Raji (cell line): ENCODE measurements around the gene GNAI1.

Source experiments
- POLR2A ChIP-seq: IDR thresholded peaks from 2 replicates; pipeline ENCODE4 v1.6.1; 2011; ENCODE audit warnings: low read depth, low read length, control low read depth; ENCODE audit not compliant: insufficient read depth

The GNAI1 gene

GRCh38 chr7:80134536-80135308 is at the start of gene GNAI1:
GNAI1 (plus strand) TSS chr7:80134831; CDS start chr7:80135161, 330 bp downstream.
- no peak for TF ChIP-seq POLR2A

DNA sequence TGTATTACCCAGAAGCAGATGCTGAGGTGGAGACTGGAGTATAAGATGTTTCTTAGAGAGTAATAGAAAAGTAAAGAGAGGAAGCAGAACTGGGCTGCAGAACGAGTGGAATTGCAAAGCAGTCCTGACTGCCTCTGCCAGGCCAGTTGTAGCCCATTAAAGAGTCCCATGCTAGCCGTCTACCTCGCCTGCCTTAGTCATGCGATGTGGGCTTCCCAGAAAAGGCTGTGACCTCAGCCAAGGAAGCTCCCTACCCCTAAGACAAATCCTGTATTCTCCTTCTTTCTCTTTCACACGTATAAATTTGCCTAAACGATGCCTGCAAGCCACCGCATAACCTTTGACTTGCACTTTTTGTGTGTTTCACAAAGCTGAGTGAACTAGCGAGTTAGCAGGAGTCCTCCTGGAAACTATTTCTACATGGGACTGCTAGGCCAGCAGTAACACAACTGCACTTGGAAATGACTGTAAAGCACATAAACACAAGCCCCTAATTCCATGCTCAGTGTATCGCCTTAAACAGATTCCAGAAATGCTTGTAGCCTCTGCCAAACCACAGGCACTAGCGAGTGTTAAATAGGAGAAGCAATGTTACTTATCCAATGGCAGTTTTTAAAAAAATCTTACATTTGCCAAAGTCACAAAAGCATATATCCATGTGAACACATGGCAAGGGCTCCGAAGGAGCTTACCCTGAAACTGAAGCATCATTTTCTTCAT is 47.4 kb upstream of the GNAI1 start:
- TF ChIP-seq POLR2A: no peak

DNA sequence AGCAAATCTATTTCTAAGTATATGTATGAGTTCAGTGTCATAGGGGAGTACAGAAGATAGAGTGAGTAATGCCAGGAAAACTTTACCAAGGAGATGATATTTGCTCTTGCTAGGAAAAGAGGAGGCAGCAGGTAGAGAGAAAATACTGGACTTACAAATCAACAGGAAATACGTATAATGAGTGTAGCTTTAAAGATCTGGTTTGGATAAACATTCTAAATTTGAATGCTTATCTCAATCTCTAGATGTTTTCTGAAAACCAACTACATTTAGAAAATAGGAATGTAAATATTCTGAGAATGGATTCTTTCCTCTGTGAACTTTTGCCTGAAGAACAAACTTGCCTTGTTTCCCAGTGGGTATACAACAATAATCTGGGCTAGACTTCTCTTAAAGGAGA is 46.9 kb upstream of the GNAI1 start:
- TF ChIP-seq POLR2A: no peak

GRCh38 chr7:80088705-80089104 is 45.9 kb upstream of the GNAI1 start:
- no peak for TF ChIP-seq POLR2A

GRCh38 chr7:80089366-80089765 is 45.3 kb upstream of the GNAI1 start:
- no peak for TF ChIP-seq POLR2A

GRCh38 chr7:80093349-80093748 is 41.3 kb upstream of the GNAI1 start:
- TF ChIP-seq POLR2A: no peak

DNA sequence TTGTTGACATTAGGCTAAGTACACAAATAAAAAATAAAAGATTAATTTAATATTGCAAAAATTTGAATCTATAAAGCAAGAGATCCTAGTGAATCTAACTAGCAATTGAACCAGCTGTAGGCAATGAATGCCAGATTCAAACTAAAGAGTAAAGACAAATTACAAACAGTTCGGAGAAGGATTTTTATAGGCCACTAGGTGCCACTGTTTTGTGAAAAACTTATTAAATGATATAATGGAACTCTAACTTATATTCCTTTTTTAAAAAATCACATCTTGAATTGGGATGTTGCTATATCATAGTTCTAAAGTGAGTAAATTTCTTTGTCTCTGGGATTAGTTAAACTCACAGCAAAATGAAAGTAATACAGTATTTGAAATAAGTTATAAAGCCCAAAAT is 39.1 kb upstream of the GNAI1 start:
- TF ChIP-seq POLR2A: no peak

DNA sequence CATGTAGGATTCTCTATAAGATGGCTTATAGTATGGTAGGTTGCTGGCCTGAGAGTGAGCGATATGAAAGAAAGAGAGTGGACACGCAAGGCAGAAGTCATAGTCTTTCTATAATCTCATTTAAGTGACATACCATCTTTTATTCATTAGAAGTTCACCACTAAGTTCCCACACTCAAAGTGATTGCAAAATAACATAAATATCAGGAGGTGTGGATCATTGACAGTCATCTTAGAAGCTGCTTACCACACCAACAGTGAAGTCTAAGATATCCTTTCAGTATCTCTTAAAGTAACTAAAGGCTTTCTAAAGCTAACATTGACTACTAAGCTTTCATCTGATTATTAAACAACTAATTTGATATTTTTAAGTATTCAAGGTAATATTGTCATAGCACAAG is 36.9 kb upstream of the GNAI1 start:
- no peak for TF ChIP-seq POLR2A

- TF ChIP-seq POLR2A: no peak
These were observed 35.8 kb upstream of the GNAI1 start for GRCh38 chr7:80098795-80099194.

DNA sequence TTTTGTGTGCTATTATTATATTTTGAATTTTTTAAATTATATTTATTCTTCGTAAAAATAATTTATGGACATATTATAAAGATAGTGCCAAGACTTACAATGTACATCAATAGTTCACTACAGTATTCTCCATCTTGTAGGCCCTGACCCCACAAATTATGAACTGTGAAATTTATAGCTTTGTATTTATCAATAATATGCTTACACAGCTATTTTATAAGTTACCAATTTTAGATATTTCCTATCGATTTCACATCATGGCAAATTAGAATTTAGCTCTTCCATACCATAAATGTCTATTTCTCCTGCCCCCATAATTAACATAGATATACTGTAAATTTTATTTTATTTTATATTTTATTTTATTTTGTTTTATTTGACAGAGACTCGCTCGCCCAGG is 34.4 kb upstream of the GNAI1 start:
- TF ChIP-seq POLR2A: no peak

- TF ChIP-seq POLR2A: no peak
These were observed 28.8 kb upstream of the GNAI1 start for GRCh38 chr7:80105701-80106408.

DNA sequence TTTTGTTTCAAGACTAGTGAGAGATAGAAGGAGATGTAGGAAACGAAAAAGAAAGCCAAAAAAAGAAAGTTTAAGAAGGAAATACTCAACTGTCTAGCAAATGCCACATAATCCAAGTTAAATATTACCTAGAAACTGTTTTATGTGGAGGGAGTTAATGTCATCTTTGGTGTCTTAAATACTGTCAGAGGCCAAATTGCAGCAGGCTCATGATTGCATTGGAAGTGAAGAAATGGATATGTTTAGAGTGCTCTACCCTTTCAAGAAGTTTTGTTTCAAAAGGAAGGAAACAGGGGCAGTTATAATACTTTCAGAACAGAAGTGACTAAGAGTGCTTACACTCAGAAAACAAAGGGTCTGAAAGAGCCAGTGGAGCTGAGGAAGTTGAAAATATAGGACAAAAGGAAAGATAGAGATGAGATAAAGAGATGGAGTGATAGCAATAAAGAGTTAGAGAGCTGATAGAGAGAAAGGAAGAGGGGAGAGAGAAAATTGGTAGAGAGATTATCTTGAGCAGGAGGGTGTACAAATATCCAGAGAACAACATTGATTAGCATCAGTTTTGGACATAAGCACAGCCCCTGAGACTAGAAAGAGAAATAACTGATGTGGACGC is 28.0 kb upstream of the GNAI1 start:
- no peak for TF ChIP-seq POLR2A

- no peak for TF ChIP-seq POLR2A
These were observed 27.4 kb upstream of the GNAI1 start for GRCh38 chr7:80107278-80107677.

DNA sequence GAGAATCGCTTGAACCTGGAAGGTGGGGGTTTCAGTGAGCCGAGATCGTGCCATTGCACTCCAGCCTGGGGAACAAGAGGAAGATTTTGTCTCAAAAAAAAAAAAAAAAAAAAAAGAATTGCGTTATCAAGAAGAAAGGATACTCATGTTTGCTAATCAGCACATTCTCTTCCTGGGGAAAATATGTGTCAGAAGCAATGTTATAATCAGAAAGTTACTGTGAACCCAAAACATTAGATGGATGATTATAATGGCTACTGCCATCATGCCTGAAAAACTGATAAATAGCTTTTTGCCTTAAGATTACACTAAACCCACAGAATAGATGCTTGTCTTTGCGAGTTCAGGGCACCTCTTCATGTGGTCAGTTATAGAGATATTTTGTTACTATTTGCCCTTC is 24.3 kb upstream of the GNAI1 start:
- TF ChIP-seq POLR2A: no peak

DNA sequence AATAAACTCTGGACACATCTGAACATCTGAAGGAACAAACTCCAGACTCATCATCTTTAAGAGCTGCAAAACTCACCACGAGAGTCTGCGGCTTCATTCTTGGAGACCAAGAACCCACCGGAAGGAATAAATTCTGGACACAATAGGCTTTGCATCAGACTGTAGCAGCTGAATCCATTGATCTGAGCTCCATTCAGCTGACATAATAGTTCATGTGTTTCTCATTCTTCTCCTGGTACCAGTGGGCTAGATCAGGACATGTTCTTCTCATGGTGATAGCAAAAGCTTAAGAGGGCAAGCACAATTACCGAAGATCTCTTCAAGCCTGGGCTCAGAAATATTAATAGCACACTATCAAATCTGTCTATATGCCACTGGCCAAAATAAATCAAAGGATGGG is 20.5 kb upstream of the GNAI1 start:
- TF ChIP-seq POLR2A: no peak
